Measurements from ENCODE around the gene NUDT7.

DNA sequence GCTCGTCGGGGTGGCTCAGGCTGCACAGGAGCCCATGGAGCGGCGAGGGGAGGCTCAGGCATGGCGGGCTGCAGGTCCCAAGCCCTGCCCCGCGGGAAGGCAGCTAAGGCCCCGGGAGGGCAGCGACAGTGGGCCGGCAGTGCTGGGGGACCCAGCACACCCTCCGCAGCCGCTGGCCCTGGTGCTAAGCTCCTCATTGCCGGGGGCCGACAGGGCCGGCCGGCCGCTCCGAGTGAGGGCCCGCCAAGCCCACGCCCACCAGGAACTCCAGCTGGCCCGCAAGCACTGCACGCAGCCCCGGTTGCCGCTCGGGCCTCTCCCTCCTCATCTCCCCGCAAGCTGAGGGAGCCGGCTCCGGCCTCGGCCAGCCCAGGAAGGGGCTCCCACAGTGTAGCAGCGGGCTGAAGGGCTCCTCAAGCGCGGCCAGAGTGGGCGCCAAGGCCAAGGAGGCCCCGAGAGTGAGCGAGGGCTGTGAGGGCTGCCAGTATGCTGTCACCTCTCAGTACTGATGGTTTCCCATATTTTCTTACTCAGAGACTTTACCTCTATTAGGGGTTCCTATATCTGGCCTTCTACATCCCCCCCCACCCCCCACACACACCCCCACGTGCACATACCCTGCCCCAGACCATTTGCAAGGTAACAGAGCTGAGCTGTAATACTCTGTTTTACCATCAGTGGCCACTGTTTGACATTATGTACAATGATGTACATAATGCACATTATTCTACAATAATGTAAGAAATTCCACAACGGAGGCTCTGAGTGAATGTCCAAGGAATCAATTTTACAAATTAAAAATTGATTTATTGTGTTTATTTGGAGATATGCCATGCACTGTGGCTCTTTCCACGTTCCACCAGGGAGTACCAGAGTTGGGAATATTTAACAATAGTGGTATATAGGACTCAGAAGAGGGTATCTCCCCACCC lies 62.4 kb downstream of the NUDT7 start:
- TF ChIP-seq FOXP2 (optimal IDR thresholded peaks at IDR 0.05; ENCODE audit: borderline replicate concordance, extremely low read depth, extremely low read length, insufficient read depth) (no peak), POLR2AphosphoS5 (IDR thresholded peaks at IDR 0.05; ENCODE audit: low read depth, low read length) (no peak), TAF1 (IDR thresholded peaks at IDR 0.05; ENCODE audit: borderline replicate concordance, insufficient read depth, low read length) (no peak)
- TF ChIP-seq, protein P1, sequence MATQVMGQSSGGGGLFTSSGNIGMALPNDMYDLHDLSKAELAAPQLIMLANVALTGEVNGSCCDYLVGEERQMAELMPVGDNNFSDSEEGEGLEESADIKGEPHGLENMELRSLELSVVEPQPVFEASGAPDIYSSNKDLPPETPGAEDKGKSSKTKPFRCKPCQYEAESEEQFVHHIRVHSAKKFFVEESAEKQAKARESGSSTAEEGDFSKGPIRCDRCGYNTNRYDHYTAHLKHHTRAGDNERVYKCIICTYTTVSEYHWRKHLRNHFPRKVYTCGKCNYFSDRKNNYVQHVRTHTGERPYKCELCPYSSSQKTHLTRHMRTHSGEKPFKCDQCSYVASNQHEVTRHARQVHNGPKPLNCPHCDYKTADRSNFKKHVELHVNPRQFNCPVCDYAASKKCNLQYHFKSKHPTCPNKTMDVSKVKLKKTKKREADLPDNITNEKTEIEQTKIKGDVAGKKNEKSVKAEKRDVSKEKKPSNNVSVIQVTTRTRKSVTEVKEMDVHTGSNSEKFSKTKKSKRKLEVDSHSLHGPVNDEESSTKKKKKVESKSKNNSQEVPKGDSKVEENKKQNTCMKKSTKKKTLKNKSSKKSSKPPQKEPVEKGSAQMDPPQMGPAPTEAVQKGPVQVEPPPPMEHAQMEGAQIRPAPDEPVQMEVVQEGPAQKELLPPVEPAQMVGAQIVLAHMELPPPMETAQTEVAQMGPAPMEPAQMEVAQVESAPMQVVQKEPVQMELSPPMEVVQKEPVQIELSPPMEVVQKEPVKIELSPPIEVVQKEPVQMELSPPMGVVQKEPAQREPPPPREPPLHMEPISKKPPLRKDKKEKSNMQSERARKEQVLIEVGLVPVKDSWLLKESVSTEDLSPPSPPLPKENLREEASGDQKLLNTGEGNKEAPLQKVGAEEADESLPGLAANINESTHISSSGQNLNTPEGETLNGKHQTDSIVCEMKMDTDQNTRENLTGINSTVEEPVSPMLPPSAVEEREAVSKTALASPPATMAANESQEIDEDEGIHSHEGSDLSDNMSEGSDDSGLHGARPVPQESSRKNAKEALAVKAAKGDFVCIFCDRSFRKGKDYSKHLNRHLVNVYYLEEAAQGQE (IDR thresholded peaks at IDR 0.05; ENCODE audit: insufficient read depth in 1 of 2, low read depth in 2 of 2, low read length in 2 of 2) = no peak
